ENCODE results near the gene CXCL16. TPM values are rescaled to one million over a fixed set of nuclear protein-coding genes. Genes with fewer than 3 reads are reported as not detected.
"Not testable (repeated sequence)": the region's sequence is repeated elsewhere in the genome, so short reads cannot be mapped to it uniquely, and the experiment has no call there.

The CXCL16 gene
- total RNA-seq, 1 donor from 2014 or later = 2.7 TPM

GRCh38 chr17:4733073-4733531, 6.6 kb downstream of the CXCL16 start:
- ATAC-seq (ENCODE audit: poor library complexity) (no peak), DNase-seq (no peak)
- intact Hi-C loops (cut with DNase I) = loop anchor here (10.0 kb wide), 2 partner anchors 52 to 152 kb away; partner anchors contain the start of genes GLTPD2 and VMO1

GRCh38 chr17:4728124-4728523, 11.6 kb downstream of the CXCL16 start:
- DNase-seq (no peak), ATAC-seq (ENCODE audit: poor library complexity) (no peak)
- intact Hi-C loops (cut with DNase I) = no loop called here

GRCh38 chr17:4725646-4726310, 13.9 kb downstream of the CXCL16 start:
- intact Hi-C loops (cut with DNase I) = no loop called here
- ATAC-seq (ENCODE audit: poor library complexity) (no peak), DNase-seq (no peak)

GRCh38 chr17:4724650-4725049, 15.1 kb downstream of the CXCL16 start:
- DNase-seq (no peak), ATAC-seq (ENCODE audit: poor library complexity) (no peak)
- intact Hi-C loops (cut with DNase I) = no loop called here

GRCh38 chr17:4722678-4723240, 17.0 kb downstream of the CXCL16 start:
- intact Hi-C loops (cut with DNase I) = no loop called here
- no peak for ATAC-seq (ENCODE audit: poor library complexity)
- no peak for DNase-seq

GRCh38 chr17:4721203-4722135, 18.3 kb downstream of the CXCL16 start:
- intact Hi-C loops (cut with DNase I) = no loop called here

GRCh38 chr17:4720787-4721186, 18.9 kb downstream of the CXCL16 start:
- DNase-seq = no peak
- intact Hi-C loops (cut with DNase I) = no loop called here
- ATAC-seq (ENCODE audit: poor library complexity) = no peak

More at GRCh38 chr17:4721203-4722135, 18.3 kb downstream of the CXCL16 start:
- DNase-seq (no peak), ATAC-seq (ENCODE audit: poor library complexity) (peak; percentile 75)

- intact Hi-C loops (cut with DNase I) = no loop called here
- ATAC-seq (ENCODE audit: poor library complexity) (peak; percentile 32), DNase-seq (no peak)
Measured at GRCh38 chr17:4719684-4720221, 20.0 kb downstream of the CXCL16 start.

- intact Hi-C loops (cut with DNase I) = no loop called here
- ATAC-seq (ENCODE audit: poor library complexity) (no peak), DNase-seq (no peak)
Measured at GRCh38 chr17:4719146-4719545, 20.6 kb downstream of the CXCL16 start.

- ATAC-seq (ENCODE audit: poor library complexity) (no peak), DNase-seq (no peak)
- intact Hi-C loops (cut with DNase I) = no loop called here
Measured at GRCh38 chr17:4718276-4718675, 21.5 kb downstream of the CXCL16 start.

- DNase-seq (no peak), ATAC-seq (ENCODE audit: poor library complexity) (no peak)
- intact Hi-C loops (cut with DNase I) = no loop called here
Measured at GRCh38 chr17:4717791-4718190, 21.9 kb downstream of the CXCL16 start.

GRCh38 chr17:4716081-4716480, 23.6 kb downstream of the CXCL16 start:
- DNase-seq = no peak
- intact Hi-C loops (cut with DNase I) = no loop called here
- no peak for ATAC-seq (ENCODE audit: poor library complexity)

- intact Hi-C loops (cut with DNase I) = no loop called here
- ATAC-seq (ENCODE audit: poor library complexity) = no peak
- DNase-seq = no peak
Measured at GRCh38 chr17:4715063-4715744, 24.5 kb downstream of the CXCL16 start.

GRCh38 chr17:4714340-4715062, 25.2 kb downstream of the CXCL16 start:
- ATAC-seq (ENCODE audit: poor library complexity); intact Hi-C loops (cut with DNase I); DNase-seq: not testable (repeated sequence)

- intact Hi-C loops (cut with DNase I) = no loop called here
- DNase-seq (no peak), ATAC-seq (ENCODE audit: poor library complexity) (no peak)
Measured at GRCh38 chr17:4712526-4712925, 27.2 kb downstream of the CXCL16 start.

GRCh38 chr17:4711661-4712181, 28.0 kb downstream of the CXCL16 start:
- intact Hi-C loops (cut with DNase I) = no loop called here

GRCh38 chr17:4710693-4711634, 28.8 kb downstream of the CXCL16 start:
- intact Hi-C loops (cut with DNase I) = no loop called here
- no peak for DNase-seq
- peak; percentile 5 for ATAC-seq (ENCODE audit: poor library complexity)

More at GRCh38 chr17:4711661-4712181, 28.0 kb downstream of the CXCL16 start:
- DNase-seq = no peak
- ATAC-seq (ENCODE audit: poor library complexity) = peak; percentile 5

Data from Right ventricle myocardium superior (tissue), 1 donor.